Endodermal cell (in vitro differentiated cells): ENCODE measurements around the gene PTPRT. TPM values are rescaled to one million over a fixed set of nuclear protein-coding genes. Genes with fewer than 3 reads are reported as not detected.

Source experiments
- DNase-seq: peaks from one replicate; pipeline ENCODE4 v3.0.0-alpha.2; 2017
- H3K27ac ChIP-seq: 2 replicates; pipeline ENCODE4 v1.5.1; 2013; ENCODE audit warnings: mild to moderate bottlenecking, low read depth, low read length, moderate library complexity
- H3K27me3 ChIP-seq: 2 replicates; pipeline ENCODE4 v1.6.1; 2013; ENCODE audit warnings: mild to moderate bottlenecking, low read length, moderate library complexity; ENCODE audit not compliant: insufficient read depth, control insufficient read depth, poor library complexity, severe bottlenecking
- H3K36me3 ChIP-seq: 2 replicates; pipeline ENCODE4 v1.7.0; 2013; ENCODE audit warnings: mild to moderate bottlenecking, low read length, moderate library complexity; ENCODE audit not compliant: control insufficient read depth, insufficient read depth
- H3K4me1 ChIP-seq: one replicate; pipeline ENCODE4 v1.7.0; 2013; ENCODE audit warnings: low read length; ENCODE audit not compliant: control insufficient read depth, insufficient read depth
- H3K4me3 ChIP-seq: 2 replicates; pipeline ENCODE4 v1.5.1; 2013; ENCODE audit warnings: mild to moderate bottlenecking, low read length, moderate library complexity
- H3K9ac ChIP-seq: 2 replicates; pipeline ENCODE4 v1.6.1; 2013; ENCODE audit warnings: mild to moderate bottlenecking, low read length, moderate library complexity; ENCODE audit not compliant: poor library complexity, severe bottlenecking; ENCODE audit errors: extremely low read depth
- H3K9me3 ChIP-seq: 2 replicates; pipeline ENCODE4 v1.6.1; 2013; ENCODE audit warnings: mild to moderate bottlenecking, low read length, moderate library complexity; ENCODE audit not compliant: control insufficient read depth
- H3K27ac Mint-ChIP-seq: 2 replicates; pipeline ENCODE4 v1.8.0; 2020; ENCODE audit warnings: mixed read lengths
- H3K27me3 Mint-ChIP-seq: 2 replicates; pipeline ENCODE4 v1.8.0; 2021; ENCODE audit warnings: mild to moderate bottlenecking, mixed read lengths; ENCODE audit not compliant: insufficient read depth
- H3K36me3 Mint-ChIP-seq: 2 replicates; pipeline ENCODE4 v1.8.0; 2020; ENCODE audit warnings: low read depth, mixed read lengths
- H3K4me1 Mint-ChIP-seq: 2 replicates; pipeline ENCODE4 v1.8.0; 2020; ENCODE audit warnings: mixed read lengths
- H3K4me3 Mint-ChIP-seq: 2 replicates; pipeline ENCODE4 v1.8.0; 2020; ENCODE audit warnings: mild to moderate bottlenecking, moderate library complexity, mixed read lengths
- H3K9me3 Mint-ChIP-seq: 2 replicates; pipeline ENCODE4 v1.8.0; 2020; ENCODE audit warnings: mild to moderate bottlenecking, mixed read lengths
- WGBS, 2 experiments: methylation state at CpG; one replicate each; pipeline versions ENCODE4 v1.1.5 to v1.1.7; 2013; ENCODE audit warnings: missing lambda C conversion rate in 2 of 2, mixed read lengths in 1 of 2; ENCODE audit not compliant: insufficient coverage in 1 of 2, insufficient read length in 1 of 2; 5-methylcytosine and 5-hydroxymethylcytosine counted together
- total RNA-seq, 2 donors: library from RNA; stranded (reverse); fragmentation: NEBNext Ultra II Directional in 1 of 2; extraction: Animal tissue kit (Norgen Biotek cat#: 25700) in 1 of 2; gene quantifications; 2 replicates in 1 of 2; 3 replicates in 1 of 2; pipeline ENCODE4 v1.2.1, GENCODE V29; 2021
- TF ChIP-seq, protein P1 (sequence below): fragments of 200-600 bp; sonication (generic); conservative IDR thresholded peaks from 2 replicates; pipeline ENCODE4 v1.5.0; 2021; ENCODE audit warnings: antibody characterized with exemption, mild to moderate bottlenecking

PTPRT gene
- total RNA-seq, 2 donors from 2014 or later = 2.3 to 2.7 TPM

DNA sequence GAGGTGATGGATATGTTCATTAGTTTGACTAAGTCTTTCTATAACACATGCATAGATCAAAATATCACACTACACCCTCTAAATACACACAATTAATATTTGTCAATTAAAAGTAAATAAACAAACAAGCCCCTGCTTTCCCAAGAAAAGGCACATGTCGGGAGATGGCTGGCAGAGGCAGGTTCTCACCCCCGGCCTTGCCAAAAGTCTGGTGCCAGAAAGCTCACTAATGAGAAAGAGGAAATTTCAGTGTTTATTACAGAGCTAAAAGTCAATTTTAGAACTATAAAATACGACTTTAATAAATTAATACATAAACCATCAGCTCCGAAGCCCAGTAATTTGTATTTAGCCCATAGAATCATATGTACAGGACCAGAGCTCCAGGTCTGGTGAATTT, 404.7 kb downstream of the PTPRT start:
- Mint-ChIP-seq H3K4me3 (no peak overlapping the region), H3K27me3 (peaks cover 5% of the 10 kb centered on the region), H3K27ac (no peak overlapping the region), H3K4me1 (no peaks in the 10 kb centered on the region), H3K36me3 (no peaks in the 10 kb centered on the region), H3K9me3 (no peaks in the 10 kb centered on the region)
- DNase-seq = no peak
- no peak overlapping the region for H3K27ac ChIP-seq
- H3K36me3 ChIP-seq = no peaks in the 10 kb centered on the region
- 50 to 57% methylated on average over 2 to 4 of the region's 4 CpGs for WGBS, 2 experiments
- no peak overlapping the region for H3K9ac ChIP-seq
- H3K4me1 ChIP-seq = no peaks in the 10 kb centered on the region
- TF ChIP-seq, protein P1, sequence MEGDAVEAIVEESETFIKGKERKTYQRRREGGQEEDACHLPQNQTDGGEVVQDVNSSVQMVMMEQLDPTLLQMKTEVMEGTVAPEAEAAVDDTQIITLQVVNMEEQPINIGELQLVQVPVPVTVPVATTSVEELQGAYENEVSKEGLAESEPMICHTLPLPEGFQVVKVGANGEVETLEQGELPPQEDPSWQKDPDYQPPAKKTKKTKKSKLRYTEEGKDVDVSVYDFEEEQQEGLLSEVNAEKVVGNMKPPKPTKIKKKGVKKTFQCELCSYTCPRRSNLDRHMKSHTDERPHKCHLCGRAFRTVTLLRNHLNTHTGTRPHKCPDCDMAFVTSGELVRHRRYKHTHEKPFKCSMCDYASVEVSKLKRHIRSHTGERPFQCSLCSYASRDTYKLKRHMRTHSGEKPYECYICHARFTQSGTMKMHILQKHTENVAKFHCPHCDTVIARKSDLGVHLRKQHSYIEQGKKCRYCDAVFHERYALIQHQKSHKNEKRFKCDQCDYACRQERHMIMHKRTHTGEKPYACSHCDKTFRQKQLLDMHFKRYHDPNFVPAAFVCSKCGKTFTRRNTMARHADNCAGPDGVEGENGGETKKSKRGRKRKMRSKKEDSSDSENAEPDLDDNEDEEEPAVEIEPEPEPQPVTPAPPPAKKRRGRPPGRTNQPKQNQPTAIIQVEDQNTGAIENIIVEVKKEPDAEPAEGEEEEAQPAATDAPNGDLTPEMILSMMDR = no peak
- no peaks in the 10 kb centered on the region for H3K27me3 ChIP-seq
- no peak overlapping the region for H3K4me3 ChIP-seq
- H3K9me3 ChIP-seq = no peaks in the 10 kb centered on the region

DNA sequence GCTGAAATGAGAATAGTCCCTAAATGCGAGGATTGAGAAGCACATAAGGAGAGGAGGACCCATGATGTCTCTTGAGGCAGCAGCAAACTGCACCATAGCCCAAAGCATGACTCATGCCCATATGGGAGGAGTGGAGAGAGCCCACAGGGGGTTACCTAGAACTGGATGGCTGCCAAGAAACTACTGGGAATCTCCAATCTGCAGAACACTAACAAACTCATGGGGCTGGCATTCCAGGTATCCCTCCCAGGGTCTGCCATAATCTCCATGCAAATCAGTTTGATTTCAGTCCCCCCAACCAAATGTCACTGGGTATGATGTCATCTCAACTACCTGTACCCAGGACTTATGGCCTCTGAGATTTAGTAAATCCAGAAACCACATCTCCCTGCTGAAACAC, 410.5 kb downstream of the PTPRT start:
- Histone ChIP-seq H3K9ac (no peak overlapping the region), H3K4me1 (no peaks in the 10 kb centered on the region), H3K9me3 (no peaks in the 10 kb centered on the region), H3K27ac (no peak overlapping the region), H3K4me3 (no peak overlapping the region), H3K36me3 (no peaks in the 10 kb centered on the region), H3K27me3 (no peaks in the 10 kb centered on the region)
- no peaks in the 10 kb centered on the region for H3K9me3 Mint-ChIP-seq
- H3K27ac Mint-ChIP-seq = no peak overlapping the region
- TF ChIP-seq, protein P1 = no peak
- peaks cover 5% of the 10 kb centered on the region for H3K4me1 Mint-ChIP-seq
- no peak overlapping the region for H3K4me3 Mint-ChIP-seq
- no peak for DNase-seq
- H3K36me3 Mint-ChIP-seq = no peaks in the 10 kb centered on the region
- H3K27me3 Mint-ChIP-seq = peaks cover 12% of the 10 kb centered on the region
- WGBS, 2 experiments = 86% methylated on average over 1 of the region's 1 CpG; no CpG with 5 or more reads in 1 of the 2 experiments

DNA sequence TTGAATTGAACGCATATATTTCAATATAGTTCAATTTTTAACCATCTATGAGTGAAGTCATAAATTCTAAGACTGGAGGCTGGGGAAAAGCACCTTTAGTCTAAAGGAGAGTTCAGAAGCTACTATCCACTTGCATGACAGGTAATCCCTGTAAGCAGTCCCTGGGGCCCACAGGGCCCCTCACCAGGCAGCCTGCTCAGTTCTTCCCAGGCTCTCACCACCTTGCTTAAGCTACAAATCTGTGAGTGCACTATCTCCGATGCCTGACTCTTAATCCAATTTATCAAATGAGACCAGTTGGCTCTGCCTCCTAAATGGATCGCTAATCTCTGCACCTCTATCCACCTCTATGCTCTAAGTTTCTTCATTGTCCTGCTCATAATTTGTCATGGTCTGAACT, 413.8 kb downstream of the PTPRT start:
- peaks cover 3% of the 10 kb centered on the region for H3K9me3 ChIP-seq
- no peaks in the 10 kb centered on the region for H3K36me3 ChIP-seq
- DNase-seq = no peak
- Mint-ChIP-seq H3K36me3 (no peaks in the 10 kb centered on the region), H3K4me3 (no peak overlapping the region), H3K4me1 (peaks cover 5% of the 10 kb centered on the region), H3K9me3 (no peaks in the 10 kb centered on the region), H3K27me3 (peaks cover 18% of the 10 kb centered on the region), H3K27ac (no peak overlapping the region)
- no peaks in the 10 kb centered on the region for H3K27me3 ChIP-seq
- no peak overlapping the region for H3K9ac ChIP-seq
- no peak overlapping the region for H3K27ac ChIP-seq
- no peaks in the 10 kb centered on the region for H3K4me1 ChIP-seq
- WGBS, 2 experiments = 83 to 100% methylated on average over 2 to 3 of the region's 3 CpGs
- TF ChIP-seq, protein P1 = no peak
- no peak overlapping the region for H3K4me3 ChIP-seq
